Chondrocyte (in vitro differentiated cells): Measurements from ENCODE around the gene TAS2R13. TPM values are rescaled to one million over a fixed set of nuclear protein-coding genes. Genes with fewer than 3 reads are reported as not detected.

Source experiments
- DNase-seq: peaks from one replicate; pipeline ENCODE4 v3.0.0; 2021; ENCODE audit warnings: mixed read lengths, low spot score
- H3K27ac Mint-ChIP-seq: one replicate; pipeline ENCODE4 v1.8.0; 2021; ENCODE audit warnings: mild to moderate bottlenecking, moderate library complexity, mixed read lengths; ENCODE audit not compliant: unreplicated experiment
- H3K27me3 Mint-ChIP-seq: 2 replicates; pipeline ENCODE4 v1.8.0; 2021; ENCODE audit warnings: low read depth, mixed read lengths
- H3K36me3 Mint-ChIP-seq: 2 replicates; pipeline ENCODE4 v1.8.0; 2021; ENCODE audit warnings: low read depth, mixed read lengths
- H3K4me1 Mint-ChIP-seq: 2 replicates; pipeline ENCODE4 v1.8.0; 2021; ENCODE audit warnings: low read depth, mild to moderate bottlenecking, mixed read lengths
- H3K4me3 Mint-ChIP-seq: one replicate; pipeline ENCODE4 v1.8.0; 2021; ENCODE audit warnings: mild to moderate bottlenecking, moderate library complexity, mixed read lengths; ENCODE audit not compliant: unreplicated experiment
- H3K9me3 Mint-ChIP-seq: 2 replicates; pipeline ENCODE4 v1.8.0; 2021; ENCODE audit warnings: low read depth, mixed read lengths
- total RNA-seq: library from RNA; stranded (reverse); gene quantifications from 3 replicates; pipeline ENCODE4 v1.2.1, GENCODE V29; 2021
- TF ChIP-seq, protein P1 (sequence below): fragments of 200-600 bp; sonication (generic); IDR thresholded peaks from 2 replicates; pipeline ENCODE4 v1.5.0; 2021; ENCODE audit warnings: antibody characterized with exemption, mild to moderate bottlenecking, moderate library complexity

Gene TAS2R13
- total RNA-seq, 1 donor from 2014 or later = 0.85 TPM

DNA sequence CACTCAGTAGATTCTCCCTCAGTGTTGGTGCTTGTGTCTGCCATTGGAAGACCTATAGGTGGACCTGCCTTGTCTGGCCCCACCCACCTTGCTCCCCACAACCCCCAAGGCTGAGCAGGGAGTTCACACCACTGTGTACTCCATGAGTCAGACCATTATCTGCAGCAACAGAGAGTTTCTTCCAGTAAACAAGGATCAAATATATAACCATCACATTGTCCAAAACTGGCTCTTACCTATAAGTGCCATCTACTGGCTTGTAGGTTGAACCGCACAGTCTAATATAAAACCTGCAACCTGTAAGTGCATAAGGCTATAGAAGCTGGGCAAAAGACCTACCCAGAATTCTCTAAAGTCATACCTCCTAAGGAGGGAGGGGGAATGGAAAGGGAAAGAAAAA is 7.9 kb downstream of the TAS2R13 start:
- Mint-ChIP-seq H3K36me3 (peaks cover 19% of the 10 kb centered on the region), H3K9me3 (peaks cover 34% of the 10 kb centered on the region), H3K27me3 (no peaks in the 10 kb centered on the region), H3K4me3 (no peak overlapping the region), H3K4me1 (no peaks in the 10 kb centered on the region), H3K27ac (no peak overlapping the region)
- TF ChIP-seq, protein P1, sequence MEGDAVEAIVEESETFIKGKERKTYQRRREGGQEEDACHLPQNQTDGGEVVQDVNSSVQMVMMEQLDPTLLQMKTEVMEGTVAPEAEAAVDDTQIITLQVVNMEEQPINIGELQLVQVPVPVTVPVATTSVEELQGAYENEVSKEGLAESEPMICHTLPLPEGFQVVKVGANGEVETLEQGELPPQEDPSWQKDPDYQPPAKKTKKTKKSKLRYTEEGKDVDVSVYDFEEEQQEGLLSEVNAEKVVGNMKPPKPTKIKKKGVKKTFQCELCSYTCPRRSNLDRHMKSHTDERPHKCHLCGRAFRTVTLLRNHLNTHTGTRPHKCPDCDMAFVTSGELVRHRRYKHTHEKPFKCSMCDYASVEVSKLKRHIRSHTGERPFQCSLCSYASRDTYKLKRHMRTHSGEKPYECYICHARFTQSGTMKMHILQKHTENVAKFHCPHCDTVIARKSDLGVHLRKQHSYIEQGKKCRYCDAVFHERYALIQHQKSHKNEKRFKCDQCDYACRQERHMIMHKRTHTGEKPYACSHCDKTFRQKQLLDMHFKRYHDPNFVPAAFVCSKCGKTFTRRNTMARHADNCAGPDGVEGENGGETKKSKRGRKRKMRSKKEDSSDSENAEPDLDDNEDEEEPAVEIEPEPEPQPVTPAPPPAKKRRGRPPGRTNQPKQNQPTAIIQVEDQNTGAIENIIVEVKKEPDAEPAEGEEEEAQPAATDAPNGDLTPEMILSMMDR = no peak
- no peak for DNase-seq

DNA sequence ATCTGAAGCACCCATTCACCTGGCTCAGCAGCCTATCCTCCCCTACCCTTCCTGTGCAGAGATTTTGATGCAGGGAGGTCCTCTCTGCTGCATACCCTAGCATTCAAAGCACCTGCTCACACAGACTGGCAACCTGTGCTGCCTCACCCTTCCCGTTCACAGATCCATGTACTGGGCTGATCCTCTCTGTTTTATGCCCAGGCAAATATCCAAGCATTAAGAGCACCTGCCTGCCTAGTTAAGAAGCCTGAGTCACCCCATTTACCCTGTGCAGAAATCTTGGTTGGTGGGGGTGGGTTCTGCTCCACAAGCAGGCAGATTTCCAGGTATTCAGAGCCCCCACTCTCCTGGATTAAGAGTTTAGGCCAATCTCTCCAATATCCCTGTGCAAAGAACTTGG is 8.4 kb downstream of the TAS2R13 start:
- H3K9me3 Mint-ChIP-seq = peaks cover 34% of the 10 kb centered on the region
- peaks cover 19% of the 10 kb centered on the region for H3K36me3 Mint-ChIP-seq
- TF ChIP-seq, protein P1 = no peak
- no peak overlapping the region for H3K4me3 Mint-ChIP-seq
- H3K27me3 Mint-ChIP-seq = no peaks in the 10 kb centered on the region
- H3K27ac Mint-ChIP-seq = no peak overlapping the region
- no peaks in the 10 kb centered on the region for H3K4me1 Mint-ChIP-seq
- DNase-seq = no peak

DNA sequence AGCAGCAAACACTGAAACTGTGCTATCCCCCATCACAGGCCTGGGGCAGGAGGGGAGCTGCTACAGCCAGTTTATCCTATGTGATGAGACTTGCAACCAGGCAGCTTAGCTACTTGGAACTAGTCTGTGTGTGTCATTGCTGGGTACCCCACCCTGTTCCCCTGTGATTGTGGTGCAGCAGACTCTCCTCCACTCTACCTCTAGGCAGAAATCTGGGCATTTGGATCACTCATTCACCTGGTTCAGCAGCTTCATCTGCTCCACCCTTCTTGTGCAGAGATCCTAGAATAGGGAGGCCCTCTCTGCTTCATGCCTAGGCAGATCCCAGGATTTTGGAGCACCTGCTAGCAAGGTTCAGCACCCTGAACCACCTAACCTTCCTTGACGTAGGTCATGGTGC is 8.8 kb downstream of the TAS2R13 start:
- DNase-seq = no peak
- no peak overlapping the region for H3K4me3 Mint-ChIP-seq
- H3K4me1 Mint-ChIP-seq = no peaks in the 10 kb centered on the region
- no peak overlapping the region for H3K27ac Mint-ChIP-seq
- peaks cover 19% of the 10 kb centered on the region for H3K36me3 Mint-ChIP-seq
- peaks cover 34% of the 10 kb centered on the region for H3K9me3 Mint-ChIP-seq
- TF ChIP-seq, protein P1 = no peak
- no peaks in the 10 kb centered on the region for H3K27me3 Mint-ChIP-seq

DNA sequence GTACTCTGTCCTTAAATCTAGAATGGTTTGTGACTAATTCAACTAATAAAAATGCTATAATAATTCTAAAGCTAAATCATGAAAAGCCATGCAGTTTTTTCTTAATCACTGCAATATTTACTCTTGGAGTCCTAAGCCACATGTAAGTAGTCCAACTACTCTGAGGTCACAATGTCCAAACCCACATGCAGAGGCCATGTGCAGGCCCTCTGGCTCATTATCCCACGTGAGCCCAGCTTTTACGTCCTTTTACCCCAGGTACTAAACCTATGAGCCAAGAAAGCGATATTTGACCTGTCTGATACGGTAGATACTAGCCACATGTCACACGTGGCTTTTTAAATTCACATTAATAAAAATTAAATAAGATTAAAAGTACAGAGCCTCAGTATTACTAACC is 12.5 kb downstream of the TAS2R13 start:
- Mint-ChIP-seq H3K36me3 (peaks cover 4% of the 10 kb centered on the region), H3K9me3 (peaks cover 1% of the 10 kb centered on the region), H3K4me1 (no peaks in the 10 kb centered on the region), H3K27me3 (no peaks in the 10 kb centered on the region), H3K27ac (no peak overlapping the region), H3K4me3 (no peak overlapping the region)
- TF ChIP-seq, protein P1 = no peak
- no peak for DNase-seq

DNA sequence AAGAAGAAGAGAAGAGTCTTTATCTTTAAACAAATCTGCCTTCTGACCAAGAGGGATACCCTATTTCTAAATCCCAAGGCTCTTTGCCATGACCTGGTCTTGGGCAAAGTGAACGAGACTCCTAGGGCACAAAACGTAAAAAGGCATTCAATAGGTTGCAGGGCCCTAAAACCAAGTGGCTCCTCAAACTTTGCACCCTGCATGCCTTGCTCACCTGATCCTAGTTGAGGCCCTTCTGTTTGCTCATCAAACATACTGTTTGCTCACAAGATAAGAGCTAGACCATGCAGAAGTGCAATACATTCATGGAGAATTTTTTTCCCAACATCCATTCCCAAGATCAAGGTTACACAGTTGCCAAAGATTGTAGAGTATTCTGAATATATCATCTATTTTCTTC is 17.4 kb downstream of the TAS2R13 start:
- H3K9me3 Mint-ChIP-seq = no peaks in the 10 kb centered on the region
- no peak for DNase-seq
- H3K27ac Mint-ChIP-seq = no peak overlapping the region
- no peaks in the 10 kb centered on the region for H3K36me3 Mint-ChIP-seq
- TF ChIP-seq, protein P1 = no peak
- H3K4me1 Mint-ChIP-seq = no peaks in the 10 kb centered on the region
- H3K27me3 Mint-ChIP-seq = no peaks in the 10 kb centered on the region
- H3K4me3 Mint-ChIP-seq = no peak overlapping the region
